PFSK-1 (cell line): ENCODE data around the gene ABHD12.

ENCODE experiments used
- POLR2AphosphoS5 ChIP-seq: IDR thresholded peaks from 2 replicates; pipeline ENCODE4 v1.6.1; 2012; ENCODE audit warnings: low read depth, mild to moderate bottlenecking, control low read depth, low read length, moderate library complexity
- TAF1 ChIP-seq: IDR thresholded peaks from 2 replicates; pipeline ENCODE4 v1.6.1; 2012; ENCODE audit warnings: low read length, control low read depth, borderline replicate concordance; ENCODE audit not compliant: insufficient read depth
- TF ChIP-seq, protein P1 (sequence below), 2 experiments: IDR thresholded peaks; 2 replicates each; pipeline versions ENCODE4 v1.6.1 to v1.8.0; 2011 to 2012; ENCODE audit warnings: low read depth in 2 of 2, low read length in 2 of 2, control low read depth in 1 of 2, inconsistent platforms in 1 of 2, mild to moderate bottlenecking in 1 of 2, moderate library complexity in 1 of 2; ENCODE audit not compliant: insufficient read depth in 1 of 2

DNA sequence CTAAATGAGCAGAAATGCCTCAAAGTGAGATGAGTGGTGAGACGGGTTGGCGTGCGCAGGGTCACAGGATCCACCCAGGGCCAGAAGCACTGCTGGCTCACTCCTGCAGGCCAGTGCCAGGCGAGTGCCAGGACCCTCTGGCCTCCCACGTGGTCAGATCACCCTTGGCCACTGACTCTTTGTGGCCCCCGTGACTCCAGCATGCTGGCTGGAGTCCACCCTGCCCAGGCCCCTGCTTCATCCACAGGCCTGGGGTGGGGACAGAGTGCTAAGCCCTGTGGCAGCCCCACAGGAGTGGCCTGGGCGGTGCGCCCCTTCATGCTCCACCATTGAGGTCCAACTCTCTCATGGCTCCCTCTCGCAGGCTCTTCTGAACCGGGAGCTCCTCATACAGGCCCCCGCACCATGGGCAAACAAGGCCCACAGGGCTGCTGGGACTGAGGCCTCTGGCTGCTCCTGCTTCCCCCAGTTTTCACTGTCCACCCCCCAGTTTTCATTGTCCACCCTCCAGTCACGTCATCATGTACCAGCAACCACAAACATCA, 61.6 kb downstream of the ABHD12 start:
- TF ChIP-seq, protein P1, sequence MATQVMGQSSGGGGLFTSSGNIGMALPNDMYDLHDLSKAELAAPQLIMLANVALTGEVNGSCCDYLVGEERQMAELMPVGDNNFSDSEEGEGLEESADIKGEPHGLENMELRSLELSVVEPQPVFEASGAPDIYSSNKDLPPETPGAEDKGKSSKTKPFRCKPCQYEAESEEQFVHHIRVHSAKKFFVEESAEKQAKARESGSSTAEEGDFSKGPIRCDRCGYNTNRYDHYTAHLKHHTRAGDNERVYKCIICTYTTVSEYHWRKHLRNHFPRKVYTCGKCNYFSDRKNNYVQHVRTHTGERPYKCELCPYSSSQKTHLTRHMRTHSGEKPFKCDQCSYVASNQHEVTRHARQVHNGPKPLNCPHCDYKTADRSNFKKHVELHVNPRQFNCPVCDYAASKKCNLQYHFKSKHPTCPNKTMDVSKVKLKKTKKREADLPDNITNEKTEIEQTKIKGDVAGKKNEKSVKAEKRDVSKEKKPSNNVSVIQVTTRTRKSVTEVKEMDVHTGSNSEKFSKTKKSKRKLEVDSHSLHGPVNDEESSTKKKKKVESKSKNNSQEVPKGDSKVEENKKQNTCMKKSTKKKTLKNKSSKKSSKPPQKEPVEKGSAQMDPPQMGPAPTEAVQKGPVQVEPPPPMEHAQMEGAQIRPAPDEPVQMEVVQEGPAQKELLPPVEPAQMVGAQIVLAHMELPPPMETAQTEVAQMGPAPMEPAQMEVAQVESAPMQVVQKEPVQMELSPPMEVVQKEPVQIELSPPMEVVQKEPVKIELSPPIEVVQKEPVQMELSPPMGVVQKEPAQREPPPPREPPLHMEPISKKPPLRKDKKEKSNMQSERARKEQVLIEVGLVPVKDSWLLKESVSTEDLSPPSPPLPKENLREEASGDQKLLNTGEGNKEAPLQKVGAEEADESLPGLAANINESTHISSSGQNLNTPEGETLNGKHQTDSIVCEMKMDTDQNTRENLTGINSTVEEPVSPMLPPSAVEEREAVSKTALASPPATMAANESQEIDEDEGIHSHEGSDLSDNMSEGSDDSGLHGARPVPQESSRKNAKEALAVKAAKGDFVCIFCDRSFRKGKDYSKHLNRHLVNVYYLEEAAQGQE (IDR thresholded peaks at IDR 0.05; ENCODE audit: insufficient read depth in 1 of 2, low read depth in 2 of 2, low read length in 2 of 2): no peak
- TF ChIP-seq POLR2AphosphoS5: no peak
- no peak for TF ChIP-seq TAF1
